Stimulated activated CD8-positive, alpha-beta memory T cell treated with anti-CD3 and anti-CD28 coated beads, Interleukin-2, amount 100 ng/mL, for 48 hours (primary cell): ENCODE measurements around the gene ZNF550.

Experiments used
- DNase-seq, 2 donors: peaks; one replicate each; pipeline ENCODE4 v3.0.0-alpha.2; 2020; ENCODE audit warnings: low read depth in 2 of 2

ZNF550 gene

DNA sequence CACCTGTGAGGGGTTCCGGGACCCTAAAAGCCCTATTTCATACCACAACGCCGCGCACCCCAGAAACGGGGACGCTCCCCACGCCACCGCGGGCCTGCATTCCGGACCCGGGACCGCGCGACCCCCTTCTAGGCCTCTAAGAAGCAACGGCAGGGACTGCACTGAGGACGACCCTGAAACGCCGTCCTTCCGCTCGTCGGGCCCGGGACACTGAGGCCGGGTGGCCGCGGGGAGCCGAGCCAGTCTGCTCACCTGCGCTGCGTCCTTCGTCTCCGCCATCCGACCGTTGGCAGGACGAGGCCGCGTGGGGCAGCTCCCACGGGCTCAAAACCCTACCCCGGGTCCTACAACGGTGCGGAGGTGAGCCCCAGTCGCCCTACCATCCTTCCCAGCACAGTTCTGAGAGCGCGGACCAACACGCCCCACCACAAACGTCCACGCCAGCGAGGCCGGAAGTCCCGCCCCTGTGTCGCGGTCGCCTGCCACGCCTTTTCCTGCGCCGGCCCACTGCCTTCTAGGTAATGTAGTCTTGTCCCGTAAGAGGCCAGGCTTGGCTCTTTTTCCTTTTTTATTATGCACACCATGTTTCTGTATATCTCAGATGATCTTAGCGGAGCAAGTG lies at the start of gene ZNF550:
ZNF550 (minus strand) TSS at position 460 of the 622 bp plus-strand sequence; CDS start at position 279, 181 bp downstream.
- peak; percentile 78 to 82 for DNase-seq

DNA sequence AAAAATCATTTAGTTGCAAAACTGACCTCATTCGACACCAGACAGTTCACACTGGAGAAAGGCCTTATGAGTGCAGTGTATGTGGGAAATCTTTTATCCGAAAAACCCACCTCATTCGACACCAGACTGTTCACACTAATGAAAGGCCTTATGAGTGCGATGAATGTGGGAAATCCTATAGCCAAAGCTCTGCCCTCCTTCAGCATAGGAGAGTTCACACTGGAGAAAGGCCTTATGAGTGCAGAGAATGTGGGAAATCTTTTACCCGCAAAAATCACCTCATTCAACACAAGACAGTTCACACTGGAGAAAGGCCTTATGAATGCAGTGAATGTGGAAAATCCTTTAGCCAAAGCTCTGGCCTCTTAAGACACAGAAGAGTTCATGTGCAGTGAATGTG lies 47.3 kb upstream of the ZNF550 start:
- no peak for DNase-seq

GRCh38 chr19:57599761-57600383 lies 40.2 kb upstream of the ZNF550 start, which contains the start of gene ZNF530:
ZNF530 (plus strand) TSS chr19:57599885; CDS start chr19:57604346, 4,461 bp downstream.
- peak; percentile 79 to 84 for DNase-seq

DNA sequence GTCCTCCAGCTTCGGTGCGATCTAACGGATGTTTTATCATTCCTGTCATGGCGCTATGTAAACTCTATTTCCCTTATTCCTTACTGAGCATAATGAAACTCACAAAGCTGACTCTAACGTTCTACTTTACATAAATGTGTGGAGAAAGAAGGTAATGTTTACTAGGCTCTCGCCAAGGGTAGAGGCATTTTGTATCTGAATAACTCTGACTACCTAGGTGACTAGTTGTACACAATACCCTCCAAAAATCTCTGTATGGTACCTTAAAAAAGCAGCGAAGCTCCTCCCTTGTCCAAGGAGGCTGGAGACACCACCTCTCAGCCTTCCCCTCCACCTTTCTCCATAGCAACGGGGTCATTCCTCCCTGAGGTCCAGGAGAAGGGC lies 39.7 kb upstream of the ZNF550 start:
- no peak for DNase-seq

GRCh38 chr19:57587529-57587928 lies 27.9 kb upstream of the ZNF550 start:
- DNase-seq: no peak

DNA sequence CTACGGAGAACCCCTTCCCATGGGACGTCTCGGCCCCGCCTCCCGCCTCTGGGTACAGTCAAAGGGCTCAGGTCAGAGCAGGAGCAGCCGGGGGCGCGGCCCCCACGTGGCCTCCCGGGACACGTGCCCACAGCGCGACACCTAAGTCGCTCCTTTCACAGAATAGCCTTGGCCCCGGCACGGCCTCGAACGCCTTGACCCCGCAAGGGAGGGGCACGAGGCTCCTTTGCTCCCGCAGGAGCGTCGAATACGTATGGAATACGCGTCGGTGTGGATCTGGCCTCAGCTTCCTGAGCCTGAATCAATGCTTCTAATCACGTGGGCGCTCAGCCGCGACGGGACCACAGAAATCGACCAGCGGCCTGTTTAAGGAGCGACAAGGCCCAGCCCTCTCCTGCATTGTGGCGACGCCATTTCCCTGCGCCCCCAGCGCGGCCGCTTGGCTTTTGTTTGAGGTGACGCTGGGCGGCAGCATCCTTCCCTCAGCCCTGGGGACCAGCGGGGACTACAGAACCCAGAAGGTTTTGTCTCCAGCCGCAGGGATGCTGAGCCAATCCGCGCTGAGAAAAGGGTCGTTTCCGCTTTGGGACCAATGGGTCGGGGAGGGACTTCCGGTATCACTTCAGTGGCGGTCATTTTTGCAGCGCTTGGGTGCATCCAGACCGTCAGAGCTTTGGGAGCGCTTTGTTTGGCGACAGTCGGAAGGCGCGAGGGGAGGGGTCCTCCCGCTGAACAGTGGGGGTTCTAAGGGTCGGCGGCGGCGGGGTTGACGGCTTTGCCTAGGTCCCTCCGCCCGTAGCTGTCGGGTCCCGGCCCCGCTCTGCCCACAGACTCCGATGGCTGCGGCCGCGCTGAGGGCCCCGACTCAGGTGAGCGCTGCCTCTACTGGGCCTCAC lies 24.1 kb upstream of the ZNF550 start, which contains the start of gene ZIK1:
ZIK1 (plus strand) TSS at position 625 of the 896 bp plus-strand sequence; CDS start at position 837, 212 bp downstream.
- peak; percentile 59 to 74 for DNase-seq

DNA sequence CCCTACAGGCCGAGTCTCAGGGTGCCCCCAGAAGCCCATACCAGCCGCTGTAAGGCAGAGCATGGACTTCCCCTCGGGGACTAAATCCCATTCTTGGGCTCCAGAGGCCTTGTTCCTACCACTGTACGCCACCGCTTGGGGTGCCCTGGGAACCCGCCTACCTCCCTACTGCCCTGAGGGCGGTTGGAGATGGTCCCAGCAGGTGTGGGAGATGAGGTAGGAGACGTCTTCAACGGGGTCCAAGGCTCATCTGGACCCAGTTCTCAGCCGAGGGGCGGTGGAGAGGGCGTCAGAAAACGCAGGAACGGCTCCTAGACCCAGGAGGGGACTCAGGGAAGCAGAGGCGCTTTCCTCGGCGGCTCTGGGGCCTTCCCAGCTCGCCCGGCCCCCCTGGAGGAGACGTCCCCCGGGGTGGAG lies 23.4 kb upstream of the ZNF550 start:
- no peak for DNase-seq

- DNase-seq: peak; percentile 77 to 84
These were observed 19.0 kb upstream of the ZNF550 start, which contains the start of gene ZNF416 for GRCh38 chr19:57578487-57579205. ZNF416 (minus strand) TSS chr19:57578911; CDS start chr19:57578704, 207 bp downstream.

GRCh38 chr19:57576661-57577060 lies 17.0 kb upstream of the ZNF550 start:
- no peak for DNase-seq

GRCh38 chr19:57572415-57572947 lies 12.8 kb upstream of the ZNF550 start:
- DNase-seq: no peak

DNA sequence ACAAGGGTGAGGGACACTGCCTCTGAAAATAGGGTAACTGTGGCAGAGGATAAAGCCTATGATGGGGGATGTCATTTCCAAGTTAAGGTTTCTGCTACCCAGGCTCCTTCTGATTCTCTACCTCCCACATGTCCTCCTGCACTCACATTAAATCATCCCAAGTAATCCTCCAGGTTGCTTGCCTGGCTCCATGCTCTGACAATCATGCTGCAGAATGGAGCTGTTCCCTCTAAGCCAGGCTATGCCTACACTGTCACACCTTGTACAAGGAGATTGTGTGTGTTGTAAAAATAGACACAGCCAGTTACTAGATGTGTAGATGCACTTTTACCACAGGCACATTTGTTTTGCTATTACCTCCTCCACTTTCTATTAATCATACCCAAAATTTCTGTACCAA lies 11.0 kb upstream of the ZNF550 start:
- no peak for DNase-seq

GRCh38 chr19:57566396-57567265 lies 7.0 kb upstream of the ZNF550 start:
- DNase-seq: no peak

DNA sequence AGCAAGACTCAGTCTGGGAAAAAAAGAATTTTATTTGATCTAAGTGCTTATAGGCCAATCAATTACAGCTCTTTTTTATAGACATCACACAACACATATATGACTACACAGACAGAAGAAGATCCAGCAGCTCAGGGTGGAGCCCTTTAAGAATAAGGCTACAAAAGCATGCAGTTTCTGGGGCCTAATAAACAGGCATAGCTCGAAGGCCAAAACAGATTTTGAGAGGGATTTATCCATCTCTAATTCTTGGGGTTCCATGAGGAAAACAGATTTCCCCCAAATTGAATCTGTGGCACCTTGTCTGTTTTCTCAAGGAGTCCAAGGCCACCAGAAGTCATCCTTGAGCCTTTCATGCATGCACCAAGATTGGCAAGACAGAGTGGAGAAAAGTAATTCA lies 3.9 kb upstream of the ZNF550 start:
- DNase-seq: no peak

GRCh38 chr19:57560049-57560491 lies 407 bp upstream of the ZNF550 start:
- no peak for DNase-seq

GRCh38 chr19:57559008-57559403 lies 657 bp downstream of the ZNF550 start:
- DNase-seq: no peak

DNA sequence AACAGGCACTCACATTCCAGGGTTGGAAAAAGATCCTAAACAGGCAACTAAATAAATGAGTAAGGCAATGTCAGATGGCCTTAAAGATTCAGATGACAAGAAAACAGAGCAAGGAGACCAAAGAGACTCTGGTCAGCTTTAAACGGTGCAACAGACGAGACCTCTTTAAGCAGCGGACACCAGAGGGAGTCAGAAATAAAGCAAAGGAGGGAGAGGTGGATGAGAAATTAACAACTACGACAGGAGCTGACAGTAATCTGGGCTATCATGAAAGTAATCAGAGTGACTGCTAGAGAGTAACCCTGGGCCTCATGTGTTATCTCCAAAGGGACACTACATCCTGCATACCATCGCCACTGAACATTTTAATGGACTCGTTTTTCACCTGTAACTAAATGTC lies 1.1 kb downstream of the ZNF550 start:
- DNase-seq: no peak

- DNase-seq: no peak
These were observed 2.0 kb downstream of the ZNF550 start for GRCh38 chr19:57557659-57558058.

DNA sequence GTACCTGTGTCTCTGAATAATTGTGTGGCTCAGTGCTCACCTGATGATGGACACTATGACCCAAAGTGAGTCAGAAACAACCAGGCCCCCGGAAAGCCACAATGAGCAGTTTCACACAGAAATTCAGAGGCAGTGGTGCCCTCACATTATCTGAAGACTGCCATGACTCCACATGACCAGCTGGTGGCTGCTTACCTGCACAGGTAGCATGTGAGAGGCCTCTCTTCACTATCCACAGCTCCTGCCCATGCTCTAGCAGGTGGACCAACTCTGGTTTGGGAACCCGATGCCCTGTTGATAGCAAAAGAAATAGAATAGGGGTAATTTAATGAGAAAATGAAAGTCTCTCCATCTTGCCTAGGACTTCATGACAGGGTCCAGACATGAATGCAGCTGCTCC lies 7.2 kb downstream of the ZNF550 start:
- DNase-seq: no peak

DNA sequence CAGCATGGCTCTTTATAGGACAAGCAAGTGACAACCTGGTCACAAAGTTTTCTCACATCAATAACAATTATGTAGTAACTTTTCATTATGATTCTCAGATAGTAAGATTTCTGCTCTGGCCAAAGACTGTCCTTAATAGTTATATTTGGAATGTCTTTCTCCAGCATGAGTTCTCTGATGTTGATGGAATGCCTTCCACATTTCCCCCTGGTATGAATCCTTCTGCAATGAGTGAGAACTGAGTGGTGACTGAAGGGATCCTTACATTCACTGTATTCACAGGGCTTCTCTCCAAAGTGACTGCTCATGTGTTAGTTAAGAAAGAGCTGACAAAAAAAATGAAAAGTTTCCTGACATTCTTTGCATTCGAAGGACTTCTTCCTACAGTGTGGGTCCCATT lies 13.2 kb downstream of the ZNF550 start:
- DNase-seq: no peak

DNA sequence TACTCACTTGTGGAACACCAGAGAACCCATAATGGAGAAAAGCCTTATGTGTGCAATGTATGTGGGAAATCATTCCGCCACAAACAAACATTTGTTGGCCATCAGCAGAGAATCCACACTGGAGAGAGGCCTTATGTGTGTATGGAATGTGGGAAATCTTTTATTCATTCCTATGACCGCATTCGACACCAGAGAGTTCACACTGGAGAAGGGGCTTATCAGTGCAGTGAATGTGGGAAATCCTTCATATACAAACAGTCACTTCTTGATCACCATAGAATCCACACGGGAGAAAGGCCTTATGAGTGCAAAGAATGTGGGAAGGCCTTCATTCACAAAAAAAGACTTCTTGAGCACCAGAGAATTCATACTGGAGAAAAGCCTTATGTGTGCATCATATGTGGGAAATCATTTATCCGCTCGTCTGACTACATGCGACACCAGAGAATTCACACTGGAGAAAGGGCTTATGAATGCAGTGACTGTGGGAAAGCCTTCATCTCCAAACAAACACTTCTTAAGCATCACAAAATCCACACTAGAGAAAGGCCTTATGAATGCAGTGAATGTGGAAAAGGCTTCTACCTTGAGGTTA lies 21.6 kb downstream of the ZNF550 start:
- no peak for DNase-seq
